Stimulated activated CD4-positive, alpha-beta T cell treated with anti-CD3 and anti-CD28 coated beads, Interleukin-12 subunit alpha, Interleukin-12 subunit beta, amount 100 ng/mL, for 48 hours (primary cell): Measurements from ENCODE around the gene CAPN12.
"Not testable (repeated sequence)": the region's sequence is repeated elsewhere in the genome, so short reads cannot be mapped to it uniquely, and the experiment has no call there.

Experiments used
- DNase-seq, 3 donors: peaks; one replicate each; pipeline ENCODE4 v3.0.0-alpha.2; 2020; ENCODE audit warnings: low read depth in 2 of 3, low spot score in 1 of 3

The CAPN12 gene

GRCh38 chr19:38771569-38771968 is 27.3 kb upstream of the CAPN12 start:
- not testable (repeated sequence) for DNase-seq

DNA sequence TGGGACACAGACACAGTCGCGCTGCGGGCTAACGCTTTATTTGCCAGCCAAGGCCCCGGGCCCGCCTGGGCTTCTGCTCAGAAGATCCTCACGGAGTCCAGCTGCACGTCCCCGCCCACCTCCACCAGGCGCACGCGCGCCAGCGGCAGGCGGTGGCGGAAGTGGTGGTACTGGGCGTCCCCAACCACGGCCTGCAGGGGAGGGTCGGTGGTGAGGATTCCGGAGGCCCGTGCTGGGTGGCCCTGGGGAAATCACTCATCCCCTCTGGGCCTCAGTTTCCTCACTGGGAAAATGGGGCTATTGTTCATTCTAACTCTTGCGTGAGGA is 26.6 kb upstream of the CAPN12 start:
- not testable (repeated sequence) for DNase-seq

DNA sequence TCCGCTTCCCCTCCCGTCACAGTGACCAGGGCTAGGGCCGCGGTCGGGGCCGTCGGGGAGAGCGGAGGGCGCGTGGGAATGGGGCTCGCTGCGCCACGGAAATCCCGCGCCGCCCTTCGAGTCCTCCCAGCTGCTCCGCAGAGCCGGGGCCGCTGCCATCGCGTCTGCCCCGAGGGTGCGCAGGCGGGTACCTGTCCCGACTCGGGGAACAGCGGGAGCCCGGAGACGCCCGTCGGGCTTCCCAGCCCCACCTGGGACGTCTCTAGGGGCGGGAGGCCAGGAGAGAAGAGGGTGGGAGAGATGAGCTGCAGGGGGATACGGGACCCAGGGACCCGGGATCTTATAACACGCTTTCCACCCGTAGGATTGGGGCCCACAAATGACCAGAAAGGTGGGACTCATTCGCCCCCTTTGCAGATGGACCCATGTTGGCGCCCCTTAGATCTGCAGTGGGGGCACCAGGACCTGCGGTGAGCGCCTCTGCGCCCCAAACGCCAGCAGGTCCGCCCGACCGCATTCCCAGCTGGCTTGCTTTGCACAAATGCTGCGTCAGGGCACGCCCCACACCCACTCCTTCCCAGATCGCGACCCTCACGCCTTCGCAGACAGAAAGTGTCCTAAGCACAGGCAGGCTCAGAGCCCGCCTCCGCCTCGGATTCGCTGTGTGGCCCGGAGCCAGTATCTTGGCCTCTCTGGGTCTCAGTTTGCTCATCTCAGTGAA is 26.1 kb upstream of the CAPN12 start:
- not testable (repeated sequence) for DNase-seq

DNA sequence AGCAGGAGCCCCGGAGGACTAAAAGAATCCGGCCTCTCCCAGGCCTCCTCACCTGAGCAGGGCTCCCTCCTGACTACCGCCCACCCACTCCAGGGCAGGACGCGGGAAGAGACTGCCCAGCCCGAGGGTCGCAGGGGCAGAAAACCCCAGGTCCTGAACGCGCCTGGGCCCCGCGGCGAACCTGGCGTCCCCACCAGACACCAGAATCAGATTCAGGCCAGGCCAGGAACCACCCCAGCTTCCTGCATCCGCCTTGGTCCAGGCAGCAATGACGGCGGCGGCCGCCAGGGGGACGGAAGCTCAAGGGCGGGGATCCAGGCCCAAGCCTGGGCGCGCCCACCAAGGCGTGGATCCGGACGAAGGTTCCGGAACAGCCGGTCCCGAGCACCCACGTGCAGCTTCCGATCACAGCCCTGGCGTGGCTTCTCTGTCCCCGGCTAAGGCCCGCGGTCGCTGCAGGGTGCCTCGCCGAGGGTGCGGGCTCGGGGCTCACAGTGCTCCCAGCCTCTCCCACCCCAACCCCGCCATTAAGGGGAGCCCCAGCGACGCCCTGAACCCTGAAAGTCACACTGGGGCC is 25.4 kb upstream of the CAPN12 start:
- peak; percentile 79 to 95 (median 79) for DNase-seq

- DNase-seq, result no peak
These were observed 22.2 kb upstream of the CAPN12 start for GRCh38 chr19:38766276-38767047.

DNA sequence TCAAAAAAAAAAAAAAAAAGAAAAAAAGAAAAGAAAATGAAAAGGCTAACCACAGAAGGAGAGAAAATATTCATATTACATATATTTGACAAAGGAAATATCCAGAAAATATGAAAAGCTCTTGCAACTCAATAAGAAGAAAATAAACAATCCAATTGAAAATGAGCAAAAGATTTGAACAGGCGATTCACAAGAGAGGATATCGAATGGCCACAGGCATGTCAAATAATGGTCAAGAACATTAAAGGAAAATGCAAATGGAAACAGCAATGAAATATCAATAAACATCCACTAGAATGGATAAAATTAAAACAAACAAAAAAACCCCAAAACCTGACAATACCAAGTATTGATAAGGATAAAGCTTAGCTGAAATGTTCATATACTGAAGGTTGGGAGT is 20.9 kb upstream of the CAPN12 start:
- no peak for DNase-seq

GRCh38 chr19:38763795-38764220 is 19.5 kb upstream of the CAPN12 start:
- no peak for DNase-seq

DNA sequence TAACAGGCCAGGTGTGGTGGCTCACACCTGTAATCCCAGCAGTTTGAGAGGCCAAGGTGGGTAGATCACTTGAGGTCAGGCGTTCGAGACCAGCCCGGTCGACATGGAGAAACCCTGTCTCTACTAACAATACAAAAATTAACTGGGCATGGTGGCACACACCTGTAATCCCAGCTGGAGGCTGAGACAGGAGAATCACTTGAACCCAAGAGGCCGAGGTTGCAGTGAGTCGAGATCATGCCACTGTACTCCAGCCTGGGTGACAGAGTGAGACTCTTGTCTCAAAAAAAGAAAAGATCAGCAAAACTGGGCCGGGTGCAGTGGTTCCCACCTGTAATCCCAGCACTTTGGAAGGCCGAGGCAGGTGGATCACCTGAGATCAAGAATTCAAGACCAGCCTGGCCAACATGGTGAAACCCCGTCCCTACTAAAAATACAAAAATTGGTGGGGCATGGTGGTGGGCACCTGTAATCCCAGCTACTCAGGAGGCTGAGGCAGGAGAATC is 17.7 kb upstream of the CAPN12 start:
- not testable (repeated sequence) for DNase-seq

GRCh38 chr19:38760805-38761517 is 16.7 kb upstream of the CAPN12 start:
- not testable (repeated sequence) for DNase-seq

GRCh38 chr19:38759590-38760003 is 15.3 kb upstream of the CAPN12 start:
- DNase-seq, result no peak

DNA sequence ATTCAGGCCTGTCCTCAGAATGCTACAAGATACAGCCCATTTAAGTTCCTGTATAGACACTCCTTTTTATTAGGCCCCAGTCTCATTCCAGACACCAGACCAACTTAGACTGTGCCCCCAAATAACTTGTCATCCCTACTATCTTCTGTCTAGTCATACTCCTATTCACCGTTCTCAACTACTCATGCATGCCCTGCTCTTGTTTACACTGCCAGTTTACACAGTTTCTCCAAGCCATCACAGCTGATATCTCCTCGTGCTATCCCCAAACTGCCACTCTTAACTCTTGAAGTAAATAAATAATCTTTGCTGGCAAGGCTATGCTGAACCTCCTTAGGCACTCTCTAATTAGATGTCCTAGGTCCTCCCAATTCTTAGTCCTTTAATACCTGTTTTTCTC is 9.9 kb upstream of the CAPN12 start:
- not testable (repeated sequence) for DNase-seq

GRCh38 chr19:38753783-38754182 is 9.5 kb upstream of the CAPN12 start:
- DNase-seq, result not testable (repeated sequence)

- DNase-seq, result no peak
These were observed 1.0 kb upstream of the CAPN12 start for GRCh38 chr19:38745316-38745715.

- DNase-seq, result no peak
These were observed 600 bp upstream of the CAPN12 start for GRCh38 chr19:38744874-38745273.

DNA sequence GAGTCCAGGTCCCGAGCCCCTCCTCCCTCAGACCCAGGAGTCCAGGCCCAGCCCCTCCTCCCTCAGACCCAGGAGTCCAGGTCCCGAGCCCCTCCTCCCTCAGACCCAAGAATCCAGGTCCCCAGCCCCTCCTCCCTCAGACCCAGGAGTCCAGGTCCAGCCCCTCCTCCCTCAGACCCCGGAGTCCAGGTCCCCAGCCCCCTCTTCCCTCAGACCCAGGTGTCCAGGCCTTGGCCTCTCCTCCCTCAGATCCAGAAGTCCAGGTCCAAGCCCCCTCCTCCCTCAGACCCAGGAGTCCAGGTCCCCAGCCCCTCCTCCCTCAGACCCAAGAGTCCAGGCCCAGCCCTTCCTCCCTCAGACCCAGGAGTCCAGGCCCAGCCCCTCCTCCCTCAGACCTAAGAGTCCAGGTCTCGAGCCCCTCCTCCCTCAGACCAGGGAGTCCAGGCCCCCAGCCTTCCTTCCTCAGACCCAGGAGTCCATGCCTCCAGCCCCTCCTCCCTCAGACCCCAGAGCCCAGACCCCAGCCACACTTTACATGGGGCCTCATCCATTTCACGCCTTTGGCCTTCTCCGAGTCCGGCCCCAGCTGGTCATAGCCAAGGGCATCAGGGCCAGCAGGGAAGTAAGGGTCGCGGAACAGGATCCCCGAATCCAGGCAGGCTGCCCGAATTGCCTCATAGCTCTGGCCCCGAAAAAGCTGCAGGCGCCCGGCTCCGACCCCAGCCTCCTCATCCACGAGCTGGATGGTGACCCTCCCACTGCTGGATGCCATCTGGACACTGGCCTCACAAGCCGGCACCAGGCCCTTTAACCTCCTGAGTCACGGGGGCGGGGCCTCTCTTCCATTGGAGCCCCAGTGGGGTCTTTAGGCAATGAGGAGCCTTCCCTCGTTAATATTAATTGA is 628 bp downstream of the CAPN12 start:
- DNase-seq, result no peak

DNA sequence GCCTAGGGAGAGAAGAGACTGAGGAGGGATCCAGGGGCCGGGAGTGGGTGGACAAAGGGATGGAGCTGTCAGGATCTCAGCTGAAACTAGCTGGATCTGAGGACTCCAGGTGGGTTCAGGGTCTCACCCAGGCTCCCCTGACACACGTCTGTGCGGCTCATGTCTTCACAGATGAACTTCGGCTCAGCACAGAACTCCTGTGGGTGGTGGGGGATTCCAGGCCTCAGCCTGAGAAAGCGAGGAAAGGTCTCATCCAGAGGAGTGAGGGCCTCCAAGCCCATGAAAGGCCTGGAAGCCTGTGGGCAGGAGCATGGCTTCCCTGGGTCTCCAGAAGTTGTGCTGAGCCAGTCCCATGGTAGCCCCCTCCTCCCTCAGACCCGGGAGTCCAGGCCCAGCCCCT is 1.4 kb downstream of the CAPN12 start:
- DNase-seq, result no peak

DNA sequence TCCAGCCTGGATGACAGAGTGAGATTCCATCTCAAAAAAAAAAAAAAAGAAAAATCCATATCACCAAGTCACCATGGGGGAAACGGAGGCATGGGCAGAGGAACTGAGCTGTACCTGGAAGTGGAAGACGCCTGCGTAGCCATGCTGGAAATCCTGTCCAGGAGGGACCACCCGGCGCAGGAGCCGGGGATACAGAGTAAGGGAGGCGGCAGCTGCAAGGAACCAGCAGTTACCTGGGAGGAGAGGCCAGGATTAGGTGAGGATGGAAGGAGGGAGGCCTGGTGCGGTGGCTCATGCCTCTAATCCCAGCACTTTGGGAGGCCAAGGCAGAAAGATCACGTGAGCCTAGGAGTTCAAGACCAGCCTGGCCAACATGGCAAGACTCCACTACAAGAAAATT is 2.0 kb downstream of the CAPN12 start:
- DNase-seq, result no peak

DNA sequence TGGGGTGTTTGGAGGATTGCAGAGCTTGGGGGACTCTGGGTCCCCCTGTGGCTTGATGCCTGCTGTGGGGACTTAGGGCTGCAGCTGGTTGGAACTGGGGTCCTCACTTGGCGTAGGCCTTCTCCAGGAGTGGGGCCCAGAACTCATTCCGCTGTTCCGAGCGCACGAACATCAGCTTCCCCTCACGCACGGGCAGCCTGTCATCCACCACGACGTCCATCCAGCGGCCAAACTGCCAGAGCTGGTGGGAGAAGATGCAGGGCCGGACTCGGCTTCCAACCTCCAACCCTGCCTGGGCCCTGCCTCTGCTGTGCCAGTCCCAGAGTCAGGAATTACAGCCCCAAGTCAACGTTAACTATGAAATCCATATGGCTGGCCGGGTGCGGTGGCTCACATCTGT is 2.6 kb downstream of the CAPN12 start:
- no peak for DNase-seq

GRCh38 chr19:38740932-38741331 is 3.3 kb downstream of the CAPN12 start:
- no peak for DNase-seq

GRCh38 chr19:38740257-38740592 is 4.0 kb downstream of the CAPN12 start:
- no peak for DNase-seq
